GM19395 (cell line): ENCODE measurements around the gene TNNC1.

Experiments used
- ATAC-seq: cut with Tn5 transposase; IDR thresholded peaks from one replicate; pipeline ENCODE4 v1.9.1; 2021; ENCODE audit warnings: mild to moderate bottlenecking, moderate library complexity; ENCODE audit not compliant: unreplicated experiment

The TNNC1 gene

GRCh38 chr3:52432225-52432624 lies 21.6 kb downstream of the TNNC1 start:
- no peak for ATAC-seq

GRCh38 chr3:52431459-52432223 lies 22.2 kb downstream of the TNNC1 start:
- no peak for ATAC-seq

- ATAC-seq: no peak
Observed at GRCh38 chr3:52430416-52430810, 23.4 kb downstream of the TNNC1 start.

DNA sequence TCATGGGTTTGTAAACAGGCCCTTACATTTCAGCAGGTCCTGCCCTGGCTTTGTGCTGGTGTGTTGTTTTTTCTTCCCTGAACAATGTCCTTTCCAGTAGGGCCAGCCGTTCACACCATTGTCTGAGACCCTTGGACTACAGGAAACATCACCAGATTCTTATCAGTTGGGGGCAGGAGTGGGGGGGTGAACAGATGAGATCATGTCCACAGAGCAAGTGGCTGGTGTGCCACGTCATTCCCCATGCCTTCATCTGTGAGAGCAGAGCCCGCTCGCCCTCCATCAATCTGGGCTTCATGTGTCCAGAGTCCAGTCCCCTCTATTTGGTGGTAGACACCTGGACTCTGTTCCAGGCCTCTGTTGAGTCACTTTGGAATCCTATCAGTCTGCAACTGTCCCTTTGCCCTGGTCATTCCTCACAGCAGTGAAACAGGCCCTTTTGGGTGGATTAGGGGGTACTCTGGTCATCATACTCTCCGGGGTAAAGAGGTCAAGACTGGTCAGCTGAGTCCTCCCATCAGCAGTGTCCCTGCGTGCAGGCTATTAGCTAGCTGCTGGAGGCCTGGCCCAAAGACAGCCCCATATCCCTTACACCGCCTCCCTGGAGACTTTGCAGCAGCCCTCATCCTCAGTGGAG lies 23.9 kb downstream of the TNNC1 start:
- ATAC-seq: no peak

GRCh38 chr3:52429031-52429430 lies 24.8 kb downstream of the TNNC1 start:
- ATAC-seq: no peak

DNA sequence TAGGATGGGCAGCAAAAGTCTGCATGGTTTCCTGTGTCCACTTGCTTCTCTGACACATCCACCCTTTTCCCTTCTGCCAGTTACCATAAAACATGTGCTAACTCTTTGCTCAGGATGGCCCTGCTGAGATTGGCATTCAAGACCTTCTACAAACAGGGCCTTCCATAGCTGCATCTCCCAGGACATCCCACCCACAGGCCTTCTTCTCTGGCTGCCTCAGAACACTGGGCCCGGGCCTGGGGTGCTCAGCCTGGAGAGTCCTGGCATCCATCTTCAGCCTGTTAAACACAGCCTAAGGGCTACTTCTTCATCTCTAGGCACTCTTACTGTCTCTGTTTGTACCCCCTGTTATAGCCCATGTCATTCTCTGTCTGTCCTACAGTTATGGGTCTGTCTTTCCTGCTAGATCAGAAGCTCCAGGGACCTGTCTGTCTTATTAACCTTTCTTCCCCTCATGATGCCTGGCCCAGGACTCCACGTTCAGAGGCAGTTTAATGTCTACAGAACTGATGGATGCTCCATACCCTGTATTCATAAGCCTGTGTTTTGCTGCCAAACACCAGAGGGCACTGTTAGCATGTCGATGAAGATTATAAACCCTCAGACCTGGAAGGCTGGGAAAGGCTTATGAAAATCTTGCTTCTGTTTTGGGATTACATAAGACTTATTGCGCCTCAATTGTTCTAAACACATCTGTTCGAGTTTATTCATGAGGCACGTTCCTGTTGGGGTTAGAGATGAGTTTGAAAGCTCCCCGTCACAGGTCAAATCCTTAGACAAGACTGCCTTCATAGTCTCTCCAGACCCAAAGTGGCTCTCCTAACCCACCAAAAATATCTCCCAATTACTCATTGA lies 25.5 kb downstream of the TNNC1 start:
- ATAC-seq: no peak

DNA sequence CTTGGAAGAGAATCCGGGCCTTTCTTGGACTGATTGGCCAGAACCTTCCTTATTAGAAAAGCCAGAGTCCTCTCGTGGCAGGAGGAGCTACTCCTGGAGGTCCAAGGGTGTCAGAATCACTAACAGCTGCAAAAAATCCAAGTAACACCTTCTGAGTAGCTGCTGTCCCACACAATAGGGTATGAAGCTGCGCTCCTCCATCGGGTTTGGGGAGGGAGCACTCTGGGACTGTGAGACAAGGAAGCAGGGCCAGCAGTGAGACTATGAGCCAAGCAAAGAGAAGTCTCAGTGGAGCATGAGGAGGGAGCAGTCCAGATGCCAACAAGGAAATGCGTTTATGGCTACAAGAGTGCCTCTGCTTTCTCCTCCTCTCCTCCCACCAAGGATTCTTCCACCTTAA lies 30.7 kb downstream of the TNNC1 start:
- ATAC-seq: no peak

- no peak for ATAC-seq
Observed at GRCh38 chr3:52422669-52423068, 31.2 kb downstream of the TNNC1 start.

- no peak for ATAC-seq
Observed at GRCh38 chr3:52420388-52420787, 33.5 kb downstream of the TNNC1 start.

GRCh38 chr3:52415800-52416199 lies 38.0 kb downstream of the TNNC1 start:
- no peak for ATAC-seq

DNA sequence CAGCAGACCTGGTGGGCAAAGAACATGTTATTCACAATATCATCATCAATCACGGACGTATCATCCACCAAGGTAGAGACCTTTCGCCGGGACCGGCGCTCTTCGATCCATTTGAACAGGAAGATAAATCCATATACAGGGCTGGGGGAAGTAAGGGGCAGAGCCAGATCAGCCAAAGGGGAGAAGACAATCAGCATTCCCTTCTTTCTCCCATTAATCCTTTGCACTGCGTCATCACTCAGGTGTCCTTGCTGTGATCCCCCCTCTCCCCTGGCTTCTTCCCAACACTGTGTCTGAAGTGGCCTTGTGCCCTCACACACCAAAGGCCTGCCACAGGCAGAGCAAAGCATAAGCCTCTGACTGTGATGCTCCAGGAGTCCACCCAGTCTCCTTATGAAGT lies 45.4 kb downstream of the TNNC1 start:
- no peak for ATAC-seq

- no peak for ATAC-seq
Observed at GRCh38 chr3:52407779-52408178, 46.1 kb downstream of the TNNC1 start.

GRCh38 chr3:52406791-52407510 lies 46.9 kb downstream of the TNNC1 start:
- no peak for ATAC-seq

DNA sequence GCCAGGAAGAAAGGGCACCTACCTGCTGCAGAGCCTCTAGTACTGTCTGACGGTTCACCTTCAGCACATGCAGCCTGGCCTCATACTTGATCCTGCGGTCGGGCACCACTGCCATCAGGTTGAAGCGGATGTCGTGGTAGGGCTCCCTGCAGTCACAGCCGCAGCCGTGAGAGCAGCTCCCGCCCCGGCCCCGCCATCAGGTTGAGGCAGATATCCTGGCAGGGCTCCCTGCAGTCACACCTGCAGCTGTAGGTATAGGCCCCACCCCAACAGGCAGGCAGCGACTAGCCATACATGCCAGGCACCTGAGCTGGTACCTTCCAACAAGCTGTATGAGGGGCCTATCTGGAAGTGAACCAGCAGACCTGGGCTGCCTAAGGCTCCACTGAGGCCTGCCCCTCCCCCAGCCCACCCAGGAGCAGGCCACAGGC lies 47.6 kb downstream of the TNNC1 start:
- ATAC-seq: no peak

GRCh38 chr3:52405601-52406110 lies 48.2 kb downstream of the TNNC1 start:
- ATAC-seq: no peak

- ATAC-seq: no peak
Observed at GRCh38 chr3:52405066-52405465, 48.8 kb downstream of the TNNC1 start.

DNA sequence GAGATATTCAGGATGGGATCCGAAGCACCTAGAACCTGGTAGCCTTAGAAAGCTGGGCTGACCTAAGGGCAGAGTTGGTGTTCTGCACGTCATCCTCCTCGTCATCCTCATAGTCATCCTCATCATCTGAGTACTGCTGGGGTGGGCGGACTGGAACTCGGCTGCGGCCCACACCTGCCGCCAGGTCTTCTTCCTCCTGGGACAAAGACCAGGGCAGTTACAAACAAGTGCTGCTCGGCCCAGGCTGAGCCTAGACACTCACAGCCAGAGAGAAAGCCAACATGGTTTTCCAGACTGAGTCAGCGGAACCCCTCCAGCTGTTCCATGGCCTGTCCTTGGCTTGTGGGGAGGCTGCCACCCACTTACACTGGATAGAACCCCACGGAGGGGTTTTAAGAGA lies 49.5 kb downstream of the TNNC1 start:
- ATAC-seq: no peak

DNA sequence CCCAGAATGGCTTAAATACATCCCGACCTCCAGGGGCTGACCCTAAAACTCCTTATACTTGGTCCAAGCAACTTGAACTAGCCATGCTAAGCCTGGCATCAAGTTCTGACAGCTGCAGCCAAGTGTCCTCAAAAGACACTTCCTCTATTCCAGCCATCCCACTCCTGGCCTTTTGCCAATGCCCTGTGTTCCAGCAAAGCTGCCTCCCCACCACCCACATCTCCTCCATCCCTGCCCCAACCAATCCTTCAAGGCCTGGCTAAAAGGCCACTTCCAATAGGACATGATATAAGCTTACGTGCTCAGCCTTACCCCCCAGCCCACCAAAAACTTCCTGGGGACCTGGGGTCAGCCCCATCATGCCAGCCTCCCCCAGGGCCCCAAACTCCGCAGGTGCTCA lies 49.9 kb downstream of the TNNC1 start:
- no peak for ATAC-seq

DNA sequence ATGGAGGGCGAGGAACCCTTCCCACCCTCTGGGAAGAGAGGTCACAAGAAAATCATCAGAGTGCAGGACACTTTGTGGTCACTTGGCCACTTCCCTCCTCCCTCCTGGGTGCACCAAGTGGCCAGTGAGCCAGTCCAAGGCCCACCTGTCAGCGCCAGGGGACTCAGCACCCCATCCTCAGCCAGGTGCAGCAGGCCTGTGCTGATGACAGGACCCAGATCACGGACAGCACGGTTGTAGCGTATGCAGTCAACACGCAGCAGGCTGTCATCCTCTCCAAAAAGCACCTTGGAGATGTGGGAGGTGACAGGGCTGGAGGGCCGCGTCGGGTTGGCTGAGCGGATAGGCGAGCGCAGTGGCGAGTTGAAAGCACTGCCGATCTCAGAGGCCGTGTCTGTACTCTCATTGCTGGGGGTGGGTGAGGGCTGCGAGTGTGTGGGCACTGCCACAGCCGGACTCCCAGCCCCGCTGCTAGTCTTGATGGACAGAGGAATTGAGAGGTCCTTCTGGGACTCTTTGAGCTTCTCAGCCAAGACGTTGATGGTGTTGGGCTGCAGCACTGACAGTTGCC lies 50.5 kb downstream of the TNNC1 start:
- no peak for ATAC-seq

DNA sequence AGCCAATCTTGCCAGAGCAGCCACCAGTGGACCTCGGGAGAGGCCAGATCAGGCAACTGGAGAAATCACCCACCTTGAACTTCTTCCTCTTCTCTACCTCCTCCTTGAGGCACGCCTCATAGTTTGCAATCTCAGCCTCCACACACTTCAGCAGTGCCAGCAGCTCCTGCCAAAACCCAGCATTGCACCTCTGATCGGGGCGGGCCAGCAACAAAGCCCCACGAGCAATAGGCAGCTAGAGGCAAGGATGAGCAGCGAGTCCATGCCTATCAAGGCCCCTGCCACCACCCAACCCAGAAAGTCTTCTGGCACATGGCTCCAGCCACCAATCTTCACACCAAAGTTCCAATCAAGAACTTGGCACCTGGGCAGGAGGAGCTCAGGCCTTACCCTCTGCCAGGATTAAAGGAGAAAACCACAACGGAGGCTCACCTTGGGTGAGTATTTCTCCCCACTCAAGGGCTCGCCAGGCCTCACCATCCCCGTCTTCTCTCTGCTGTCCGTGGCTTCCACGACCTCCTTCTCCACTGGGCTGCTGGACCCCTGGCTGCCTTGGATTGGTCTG lies 51.1 kb downstream of the TNNC1 start:
- ATAC-seq: no peak
